Measurements from ENCODE around the gene SLC16A12.

Gene SLC16A12

GRCh38 chr10:89505640-89506275 lies 29.6 kb downstream of the SLC16A12 start:
- peak; percentile 72 for DNase-seq

DNA sequence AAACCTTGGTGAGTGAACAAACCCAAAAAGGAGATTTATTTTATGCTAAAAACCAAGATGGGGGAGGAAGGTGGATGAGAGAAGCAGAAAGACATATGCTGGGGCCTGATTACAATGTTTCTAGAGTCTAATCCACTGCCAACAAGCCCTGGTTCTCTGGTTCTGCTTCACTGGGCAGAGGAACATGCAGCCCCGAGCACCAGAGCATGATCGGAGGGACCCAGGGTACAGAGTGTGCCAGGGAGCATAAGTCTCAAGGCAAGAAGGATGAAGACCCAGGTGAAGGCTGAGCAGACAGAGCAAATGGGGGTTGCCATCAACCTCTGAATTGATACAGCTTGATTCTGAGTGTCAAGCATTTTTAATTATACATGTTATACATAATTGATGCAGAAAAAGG lies 30.7 kb downstream of the SLC16A12 start:
- DNase-seq = no peak

DNA sequence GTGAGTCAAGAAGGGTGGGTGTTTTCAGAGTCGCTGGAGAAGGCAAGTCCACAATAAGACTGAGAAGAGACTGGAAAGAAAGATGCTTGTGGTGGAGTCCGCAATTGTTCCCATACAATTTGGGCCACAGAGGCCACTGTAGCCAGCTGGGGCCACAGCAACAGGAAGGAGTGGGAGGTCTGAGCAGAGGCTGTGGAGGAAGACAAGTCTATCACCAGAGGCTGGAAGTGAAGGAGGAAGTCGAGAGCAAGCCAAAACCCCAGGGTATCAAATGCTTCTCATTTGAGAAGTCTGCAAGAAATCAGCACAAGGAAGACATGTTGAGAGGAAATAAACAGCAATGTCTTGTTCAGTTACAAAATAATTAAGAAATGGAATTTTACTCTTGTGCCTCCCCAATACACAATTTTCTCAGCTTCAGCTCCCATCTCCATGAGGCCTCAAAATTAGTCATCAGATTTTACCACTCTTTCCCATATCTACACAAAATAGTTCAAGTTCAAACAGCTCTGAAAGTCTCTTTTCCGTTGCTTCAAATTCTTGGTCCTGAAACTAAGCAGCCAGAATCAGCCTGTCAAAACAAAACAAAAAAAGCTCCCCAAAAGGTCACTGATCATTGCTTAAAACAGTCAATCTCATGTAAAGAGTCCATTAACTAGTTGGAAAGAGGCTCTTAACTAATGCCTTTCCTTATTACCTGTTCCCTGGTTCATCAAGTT lies 31.6 kb downstream of the SLC16A12 start:
- no peak for DNase-seq

DNA sequence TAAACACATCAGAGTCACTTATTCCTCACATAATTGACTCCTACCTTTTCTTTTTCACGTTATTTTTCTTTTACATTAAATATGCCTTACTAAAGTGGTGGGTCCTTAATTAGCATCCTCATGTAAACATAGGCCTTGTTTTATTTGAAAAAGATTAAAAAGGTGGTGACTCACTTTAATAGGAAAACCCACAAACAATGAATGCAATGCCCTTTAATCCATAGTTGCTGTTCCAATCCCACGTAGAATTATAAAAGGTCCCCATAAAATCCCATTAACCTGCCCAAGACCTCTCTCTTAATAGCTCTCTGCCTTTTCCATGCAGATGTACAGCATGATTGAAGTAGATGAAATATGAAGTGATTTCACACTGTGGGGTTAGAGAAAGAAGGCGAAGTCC lies 32.2 kb downstream of the SLC16A12 start:
- no peak for DNase-seq

DNA sequence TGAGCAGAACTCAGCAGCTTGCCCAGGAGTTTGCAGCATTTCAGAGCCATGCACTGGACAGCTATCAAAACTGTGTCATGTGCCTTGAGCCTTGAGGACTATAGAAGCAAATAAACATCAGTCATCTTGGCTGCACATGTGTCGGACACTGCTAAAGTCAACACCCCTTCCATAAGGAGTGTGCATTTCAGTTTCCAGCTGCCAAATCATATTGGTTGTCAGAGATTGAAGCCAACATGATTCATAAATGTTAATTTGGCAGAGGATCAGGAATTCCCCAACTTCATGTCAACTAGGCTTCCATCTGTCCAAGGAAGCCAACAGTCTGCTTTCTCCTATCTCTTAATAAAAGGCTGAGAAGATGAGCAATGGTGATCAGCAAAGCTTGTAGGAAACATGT lies 32.8 kb downstream of the SLC16A12 start:
- DNase-seq = no peak

DNA sequence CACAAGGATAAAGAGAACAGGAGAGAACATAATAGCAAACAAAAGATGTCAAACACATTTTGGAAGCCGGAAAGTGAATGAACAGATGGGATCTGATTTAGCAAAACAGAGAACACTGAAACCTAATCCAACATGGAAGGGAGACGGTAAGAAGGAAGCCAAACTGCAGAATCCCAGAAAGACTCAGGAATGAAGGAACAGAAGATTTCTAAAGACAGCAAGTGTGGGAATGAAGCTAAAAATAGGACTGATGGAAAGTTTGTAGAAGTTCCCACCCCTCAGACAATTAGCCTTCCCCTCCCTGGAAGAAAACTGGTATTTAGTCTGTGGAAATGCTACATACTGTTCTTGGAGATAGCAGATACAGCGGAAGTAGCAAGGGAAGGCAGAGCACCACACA lies 40.8 kb downstream of the SLC16A12 start:
- DNase-seq = no peak

- DNase-seq = no peak
Observed at GRCh38 chr10:89494068-89494467, 41.3 kb downstream of the SLC16A12 start.

DNA sequence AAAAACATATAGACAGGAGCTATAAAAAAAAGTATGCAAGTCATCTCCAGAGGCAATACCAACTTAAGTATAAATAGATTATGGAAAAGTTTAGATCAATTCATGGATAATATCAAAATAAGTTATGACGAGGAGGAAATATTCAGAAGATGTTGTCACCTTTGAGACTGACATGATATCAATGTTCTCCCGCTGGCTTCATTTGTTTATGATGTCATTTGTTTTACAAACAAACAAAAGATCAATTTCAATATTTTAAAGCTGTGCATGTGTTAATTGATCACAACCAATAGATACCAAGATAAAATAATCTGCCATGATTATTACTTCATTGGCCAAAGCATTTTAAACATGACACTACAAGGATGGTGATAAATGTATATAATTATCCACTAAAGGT lies 43.5 kb downstream of the SLC16A12 start:
- DNase-seq = no peak

DNA sequence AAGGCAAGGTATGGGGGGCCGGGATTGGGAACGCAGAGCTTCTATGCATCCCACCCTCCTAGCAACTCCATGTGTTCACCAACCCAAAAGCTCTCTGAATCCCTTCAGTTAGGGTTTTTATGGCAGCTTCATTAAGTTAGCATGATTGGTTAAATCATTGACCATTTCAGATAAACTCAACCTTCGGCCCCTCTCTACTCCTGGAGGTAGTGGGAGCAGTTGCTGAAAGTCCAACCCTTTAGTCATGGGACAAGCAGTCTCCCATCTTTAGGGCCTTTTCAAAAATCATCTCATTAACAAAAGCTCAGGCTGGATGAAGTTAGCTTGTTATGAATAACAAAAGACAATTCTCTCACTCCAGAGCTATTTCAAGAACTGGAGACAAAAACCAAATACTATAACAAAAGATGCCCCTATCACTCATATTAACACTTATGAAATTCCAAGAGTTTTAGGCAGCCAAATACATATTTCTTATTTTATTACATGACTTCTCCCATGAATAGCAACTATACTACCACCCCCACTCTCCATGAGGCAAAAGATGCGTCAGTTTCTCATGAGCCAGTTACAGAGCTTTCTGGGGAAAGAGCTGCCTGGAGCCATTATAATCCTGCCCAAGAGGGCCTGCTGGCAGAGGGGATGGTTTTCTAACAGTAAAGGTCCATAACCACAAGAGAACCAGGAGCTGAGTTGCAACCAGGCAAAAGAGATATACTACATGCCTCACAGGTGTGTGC lies 44.6 kb downstream of the SLC16A12 start:
- DNase-seq = no peak

DNA sequence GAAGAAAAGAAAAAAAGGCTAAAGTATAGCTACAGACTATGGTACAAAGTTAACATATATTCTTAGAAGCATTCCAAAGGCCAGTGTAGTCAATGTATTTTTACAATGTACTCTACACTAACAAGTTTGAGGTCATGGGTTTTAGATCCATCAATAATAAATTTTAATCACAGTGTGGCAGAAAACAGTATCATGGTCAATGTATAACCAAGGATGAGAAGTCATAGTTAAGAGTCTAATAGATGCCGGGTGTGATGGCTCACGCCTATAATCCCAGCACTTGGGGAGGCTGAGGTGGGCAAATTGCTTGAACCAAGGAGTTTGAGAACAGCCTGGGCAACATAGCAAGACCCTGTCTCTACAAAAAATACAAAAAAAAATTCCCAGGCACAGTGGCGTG lies 53.1 kb downstream of the SLC16A12 start:
- DNase-seq = no peak

GRCh38 chr10:89481662-89482061 lies 53.7 kb downstream of the SLC16A12 start:
- DNase-seq = no peak

DNA sequence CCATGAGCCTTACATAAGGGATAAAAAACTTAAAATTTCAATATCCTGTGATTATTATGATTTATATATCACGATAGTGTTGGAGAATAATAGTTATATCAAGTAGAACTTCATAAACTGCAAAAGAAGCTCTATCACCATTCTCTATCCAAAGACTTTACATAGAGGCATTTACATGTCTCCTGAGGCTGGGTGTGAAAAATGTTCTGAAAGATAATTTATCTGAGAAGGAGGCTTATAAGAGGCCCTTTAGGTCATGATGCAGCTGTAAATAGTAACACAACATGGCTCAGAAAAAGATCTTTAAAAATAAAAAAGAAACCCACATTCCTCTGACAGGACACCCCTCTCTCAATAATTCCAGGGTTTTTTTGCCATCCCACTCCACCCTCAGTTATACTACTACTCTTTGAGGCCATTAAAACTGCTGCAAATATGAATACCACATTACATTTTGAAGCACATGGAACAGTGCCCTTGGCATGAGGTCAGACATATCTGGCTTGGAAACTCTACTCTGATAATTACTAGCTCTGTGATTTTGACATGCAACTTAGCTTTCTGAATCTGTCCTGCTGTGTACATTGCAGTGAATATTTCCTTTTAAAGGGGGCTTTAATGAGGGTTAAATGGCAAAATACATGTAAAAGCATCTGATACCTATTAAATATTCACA lies 55.5 kb downstream of the SLC16A12 start:
- no peak for DNase-seq

- DNase-seq = no peak
Observed at GRCh38 chr10:89478739-89479654, 56.4 kb downstream of the SLC16A12 start.

GRCh38 chr10:89478085-89478738 lies 57.2 kb downstream of the SLC16A12 start:
- DNase-seq = no peak

- no peak for DNase-seq
Observed at GRCh38 chr10:89476150-89476549, 59.2 kb downstream of the SLC16A12 start.

- DNase-seq = no peak
Observed at GRCh38 chr10:89475591-89475998, 59.8 kb downstream of the SLC16A12 start.

GRCh38 chr10:89475125-89475524 lies 60.3 kb downstream of the SLC16A12 start:
- DNase-seq = no peak

- DNase-seq = no peak
Observed at GRCh38 chr10:89474452-89474851, 60.9 kb downstream of the SLC16A12 start.

DNA sequence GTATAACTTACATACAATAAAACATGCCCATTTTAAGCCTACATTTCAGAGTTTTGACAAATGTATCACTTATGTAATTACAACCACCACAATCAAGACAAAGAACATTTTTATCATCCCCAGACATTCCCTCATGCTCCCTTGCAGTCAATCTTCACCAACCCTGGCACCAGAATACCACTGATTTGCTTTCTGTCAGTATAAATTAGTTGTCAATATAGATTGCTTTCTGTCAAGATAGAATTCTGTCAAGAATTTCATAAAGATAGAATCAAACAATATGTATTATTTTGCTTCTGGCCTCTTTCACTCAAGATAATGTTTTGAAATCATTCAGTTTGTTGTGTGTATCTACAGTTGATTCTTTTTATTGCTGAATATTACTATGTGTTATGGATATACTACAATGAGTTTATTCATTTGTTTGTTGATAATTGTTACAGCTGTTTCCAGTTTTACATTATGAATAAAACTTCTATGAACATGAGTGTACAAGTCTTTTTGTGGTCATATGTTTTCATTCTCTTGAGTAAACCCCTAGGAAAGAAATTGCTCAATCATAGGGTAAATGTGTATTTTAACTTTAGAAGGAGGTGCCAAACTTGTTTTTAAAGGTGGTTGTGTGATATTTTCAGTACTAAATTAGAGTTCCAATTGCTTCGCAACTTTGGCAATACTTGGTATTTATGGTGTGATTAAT lies 64.1 kb downstream of the SLC16A12 start:
- no peak for DNase-seq

DNA sequence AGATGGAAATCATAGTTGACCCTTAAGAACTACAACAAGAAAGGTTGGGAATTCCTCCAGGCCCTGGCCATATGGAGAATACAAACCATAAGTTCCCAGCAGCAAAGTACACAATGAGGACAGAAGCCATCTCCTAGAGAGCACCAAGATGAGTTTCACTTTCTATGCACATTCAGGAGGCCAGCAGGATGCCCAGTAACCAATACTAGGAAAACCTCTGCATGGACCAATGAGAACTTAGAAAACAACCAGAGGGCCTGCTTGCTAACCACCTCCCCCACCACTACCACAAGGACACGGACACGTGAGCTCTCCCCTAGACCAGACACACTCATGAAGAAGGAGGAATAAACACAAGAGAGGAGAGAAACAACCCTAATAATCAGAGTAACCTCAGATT lies 64.8 kb downstream of the SLC16A12 start:
- no peak for DNase-seq

DNA sequence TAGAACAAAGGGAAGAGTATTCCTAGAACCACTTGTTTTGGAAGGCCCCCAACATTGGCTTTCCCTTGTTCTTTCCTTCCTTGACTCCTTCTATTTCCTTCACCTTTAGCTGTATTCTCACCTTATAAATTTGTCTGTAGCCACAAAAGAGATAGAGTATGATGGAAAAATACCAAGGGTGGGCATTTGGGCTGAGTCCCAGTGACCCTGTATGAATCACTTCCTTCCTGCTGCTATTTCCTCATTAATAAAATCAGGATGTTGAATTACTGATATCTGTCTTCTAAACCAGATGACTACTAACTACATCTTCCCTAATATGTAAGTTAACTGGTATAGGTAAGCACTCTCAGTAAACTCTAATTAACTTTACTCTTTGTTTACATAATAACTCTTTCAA lies 65.9 kb downstream of the SLC16A12 start:
- no peak for DNase-seq
